NK-92 (cell line): ENCODE results near the gene CACNA1H.
"Not testable (repeated sequence)": the region's sequence is repeated elsewhere in the genome, so short reads cannot be mapped to it uniquely, and the experiment has no call there.

Source experiments
- DNase-seq: peaks from one replicate; lab custom pipeline; 2025; ENCODE audit not compliant: unreplicated experiment; lab: John Stamatoyannopoulos, UW

CACNA1H gene

DNA sequence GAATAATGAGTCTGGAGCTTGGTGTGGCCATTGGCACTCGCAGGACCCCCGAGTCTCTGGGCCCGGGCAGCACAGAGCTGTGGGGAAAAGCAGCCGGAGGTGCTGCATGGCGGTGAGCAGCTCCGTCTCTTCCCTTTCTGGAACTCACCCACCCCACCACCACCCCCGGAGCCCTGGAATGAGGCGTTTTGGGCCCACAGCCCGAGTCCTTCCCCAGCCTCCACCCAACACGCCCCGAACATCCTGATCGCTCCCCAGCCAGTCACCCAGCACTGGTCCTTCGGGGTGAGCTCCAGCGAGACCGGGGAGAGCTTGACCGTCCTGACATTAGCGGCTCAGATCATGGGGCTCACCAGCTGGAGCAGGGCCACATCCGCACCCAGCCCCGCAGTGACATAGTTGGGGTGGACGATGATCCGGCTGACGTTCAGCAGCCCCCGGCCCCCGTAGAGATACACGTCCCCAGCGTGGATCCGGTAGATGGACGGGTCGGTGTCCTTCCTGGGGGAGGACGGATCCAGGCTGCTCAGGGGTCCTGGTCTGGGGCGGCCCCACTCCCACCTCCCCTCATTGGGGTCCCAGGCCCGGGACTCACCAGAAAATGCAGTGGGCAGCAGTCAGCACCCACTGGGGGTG, 109.4 kb downstream of the CACNA1H start:
- DNase-seq: no peak

DNA sequence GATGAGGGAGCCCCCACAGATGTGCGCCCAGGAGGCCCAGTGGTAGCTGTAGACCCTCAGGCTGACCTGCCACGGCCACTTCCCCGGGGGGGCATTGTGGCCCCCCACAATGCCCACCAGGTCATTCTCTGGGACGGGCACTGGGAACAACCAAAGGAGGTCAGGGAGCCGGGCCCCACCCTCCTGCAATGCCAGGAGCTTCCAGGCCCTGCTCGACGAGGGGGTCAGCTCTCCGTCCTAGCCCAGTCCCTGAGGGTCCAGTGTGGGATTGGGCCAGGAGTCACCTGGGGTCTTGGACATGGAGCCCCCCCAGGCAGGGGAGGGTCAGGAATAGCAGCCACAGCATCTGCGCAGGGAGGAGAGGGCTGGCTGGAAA, 109.9 kb downstream of the CACNA1H start:
- DNase-seq: no peak

DNA sequence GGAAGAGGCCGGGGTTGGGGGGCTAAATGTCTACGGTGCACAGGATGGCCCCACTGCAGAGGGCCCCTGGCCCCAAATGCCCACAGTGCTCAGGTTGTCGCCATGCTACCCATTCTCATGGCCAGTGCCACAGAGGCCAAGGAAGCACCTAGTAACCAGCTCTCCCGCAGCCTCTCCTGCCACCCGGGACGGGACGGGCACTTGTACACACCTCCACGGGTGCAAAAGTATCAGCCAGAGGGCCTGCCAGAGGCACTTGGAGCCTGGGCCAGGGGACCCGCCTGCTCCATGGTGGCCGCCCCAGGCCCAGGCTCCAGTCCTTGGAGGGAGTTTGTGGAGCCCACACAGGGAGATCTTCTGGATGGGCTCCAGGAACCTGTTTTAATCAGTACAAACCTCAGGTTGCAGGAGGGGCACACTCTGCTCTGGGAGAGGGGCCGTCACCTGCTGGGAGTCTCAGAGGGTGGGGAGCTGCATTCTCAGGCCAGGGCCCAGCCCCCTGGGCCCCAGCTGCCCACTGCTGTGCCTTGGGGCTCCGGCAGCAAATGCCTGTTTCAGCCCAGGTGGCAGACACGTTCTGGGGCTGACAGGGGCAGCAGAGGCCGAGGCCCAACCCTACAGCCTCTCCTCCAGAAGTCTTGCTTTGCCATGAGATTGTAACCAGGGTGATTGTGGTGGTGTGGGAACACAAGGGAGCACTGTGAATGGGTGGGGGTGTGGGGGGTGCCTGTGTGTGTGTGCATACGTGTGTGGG, 110.9 kb downstream of the CACNA1H start:
- DNase-seq: no peak

DNA sequence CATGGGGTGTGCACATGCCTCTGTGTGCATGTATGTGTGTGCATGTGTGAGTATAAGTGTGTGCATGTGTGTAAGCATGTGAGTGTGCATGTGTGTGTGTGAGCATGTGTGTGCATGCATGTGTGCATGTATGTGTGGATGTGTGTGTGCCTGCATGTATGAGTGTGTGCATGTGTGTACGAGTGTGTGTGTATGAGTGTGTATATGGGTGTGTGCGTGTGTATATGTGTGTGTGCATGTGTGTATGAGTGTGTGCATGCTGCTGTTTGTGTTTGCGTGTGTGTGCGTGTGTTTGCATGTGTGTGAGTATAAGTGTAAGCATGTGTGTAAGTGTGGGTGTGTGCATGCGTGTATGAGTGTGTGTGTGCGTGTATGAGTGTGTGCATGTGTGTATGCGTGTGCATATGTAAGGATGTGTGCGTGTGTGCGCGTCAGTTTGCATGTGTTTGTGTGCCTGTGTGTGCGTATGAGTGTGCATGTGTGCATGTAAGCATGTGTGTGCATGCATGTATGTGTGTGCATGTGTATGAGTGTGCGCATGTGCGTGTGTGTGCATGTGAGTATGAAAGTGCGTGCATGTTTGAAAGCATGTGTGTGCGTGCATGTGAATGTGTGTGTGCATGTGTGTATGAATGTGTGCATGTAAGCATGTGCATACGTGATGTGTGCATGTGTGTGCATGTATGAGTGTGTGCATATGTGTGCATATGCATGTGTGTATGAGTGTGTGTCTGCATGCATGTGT, 111.6 kb downstream of the CACNA1H start:
- DNase-seq: no peak

DNA sequence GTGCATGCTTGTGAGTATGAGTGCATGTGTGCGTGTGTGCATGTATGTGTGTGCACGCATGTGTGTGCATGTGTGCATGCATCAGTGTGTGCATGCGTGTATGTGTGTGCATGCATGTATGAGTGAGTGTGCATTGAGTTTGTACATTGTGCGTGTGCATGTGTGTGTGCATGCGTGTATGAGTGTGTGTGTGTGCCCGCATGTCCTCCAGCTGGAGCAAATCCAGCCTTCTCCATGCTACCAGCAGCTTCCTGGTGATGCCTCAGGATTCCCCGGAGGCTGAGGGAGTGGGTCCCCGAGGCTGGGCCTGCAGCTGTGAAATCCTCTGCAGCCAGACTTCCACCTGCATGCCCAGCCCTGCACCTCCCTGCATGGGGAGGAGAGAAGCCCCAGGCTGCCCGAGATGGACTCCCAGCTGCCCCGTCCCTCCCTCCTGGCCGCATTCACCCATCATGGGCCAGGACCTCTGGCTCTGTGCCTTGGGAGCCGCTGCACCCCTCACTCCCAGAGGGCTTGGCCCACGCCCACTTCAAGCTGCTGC, 112.3 kb downstream of the CACNA1H start:
- no peak for DNase-seq

DNA sequence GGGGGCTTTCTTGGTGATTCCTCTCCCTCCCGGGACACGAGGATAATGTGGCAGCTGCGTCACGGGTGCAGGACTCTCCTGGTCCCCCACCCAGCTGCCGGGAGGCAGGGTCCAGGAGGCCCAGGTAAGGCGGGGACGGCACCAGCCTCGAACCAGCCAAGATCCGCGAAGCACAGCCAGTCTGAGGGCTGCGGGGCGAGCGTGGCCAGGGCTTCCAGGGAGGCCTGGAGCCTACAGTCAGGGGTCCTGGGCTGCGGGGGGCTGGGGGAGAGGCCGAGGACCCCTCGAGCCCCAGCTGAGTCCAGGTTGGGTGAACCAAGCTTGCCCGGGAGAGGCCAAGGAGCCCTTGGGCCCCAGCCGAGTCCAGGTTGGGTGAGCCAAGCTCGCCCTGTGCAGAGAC, 112.9 kb downstream of the CACNA1H start:
- no peak for DNase-seq

DNA sequence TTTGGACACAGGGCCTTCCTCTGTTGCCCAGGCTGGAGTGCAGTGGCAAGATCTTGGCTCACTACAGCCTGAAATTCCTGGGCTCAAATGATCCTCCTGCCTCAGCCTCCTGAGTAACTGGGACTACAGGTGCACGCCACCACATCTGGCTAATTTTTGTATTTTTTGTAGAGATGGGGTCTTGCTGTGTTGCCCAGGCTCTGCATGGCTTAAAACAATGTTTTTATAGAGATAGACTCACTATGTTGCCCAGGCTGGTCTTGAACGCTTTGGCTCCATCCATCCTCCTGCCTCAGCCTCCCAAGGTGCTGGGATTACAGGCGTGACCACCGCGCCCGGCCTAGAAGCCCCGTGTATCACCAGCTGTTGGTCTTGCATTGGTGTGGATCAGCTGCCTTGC, 116.5 kb downstream of the CACNA1H start:
- not testable (repeated sequence) for DNase-seq

DNA sequence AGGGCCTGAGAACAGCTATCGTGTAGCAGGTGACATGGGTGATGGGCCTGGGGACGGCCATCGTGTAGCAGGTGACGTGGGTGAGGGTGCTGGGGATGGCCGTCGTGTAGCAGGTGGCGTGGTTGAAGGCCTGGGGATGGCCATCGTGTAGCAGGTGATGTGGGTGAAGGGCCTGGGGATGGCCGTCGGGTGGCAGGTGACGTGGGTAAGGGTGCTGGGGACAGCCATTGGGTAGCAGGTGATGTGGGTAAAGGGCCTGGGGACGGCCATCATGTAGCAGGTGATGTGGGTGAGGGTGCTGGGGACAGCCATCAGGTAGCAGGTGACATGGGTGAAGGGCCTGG, 118.4 kb downstream of the CACNA1H start:
- DNase-seq: no peak
